Fibroblast of skin of abdomen (primary cell): ENCODE results near the gene MAX.
"Not testable (repeated sequence)": the region's sequence is repeated elsewhere in the genome, so short reads cannot be mapped to it uniquely, and the experiment has no call there.

ENCODE experiments used
- DNase-seq: peaks from one replicate; pipeline ENCODE4 v3.0.0-alpha.2; 2013

Gene MAX

GRCh38 chr14:65032319-65032718 lies 70.0 kb downstream of the MAX start:
- no peak for DNase-seq

GRCh38 chr14:65031321-65031720 lies 71.0 kb downstream of the MAX start:
- not testable (repeated sequence) for DNase-seq

- no peak for DNase-seq
These were observed 73.4 kb downstream of the MAX start for GRCh38 chr14:65028937-65029336.

GRCh38 chr14:65027127-65027799 lies 75.1 kb downstream of the MAX start:
- no peak for DNase-seq

GRCh38 chr14:65026526-65026925 lies 75.8 kb downstream of the MAX start:
- no peak for DNase-seq

- no peak for DNase-seq
These were observed 76.5 kb downstream of the MAX start for GRCh38 chr14:65025818-65026217.
